Fibroblast of peridontal ligament (primary cell): ENCODE data around the gene TNNC1.

Source experiments
- DNase-seq: peaks from one replicate; pipeline ENCODE4 v3.0.0-alpha.2; 2010; ENCODE audit errors: extremely low read depth

The TNNC1 gene

GRCh38 chr3:52453496-52454249 lies at the start of gene TNNC1:
Gene TNNC1 (minus strand): TSS chr3:52454041. CDS start chr3:52454015, 26 bp downstream.
- DNase-seq: no peak

GRCh38 chr3:52502808-52503350 lies 49.0 kb upstream of the TNNC1 start:
- DNase-seq: no peak

GRCh38 chr3:52502001-52502400 lies 48.2 kb upstream of the TNNC1 start:
- no peak for DNase-seq

- no peak for DNase-seq
These were observed 47.2 kb upstream of the TNNC1 start for GRCh38 chr3:52501046-52501445.

- DNase-seq: peak; percentile 33
These were observed 44.6 kb upstream of the TNNC1 start for GRCh38 chr3:52498137-52499054.

- DNase-seq: peak; percentile 30
These were observed 42.1 kb upstream of the TNNC1 start for GRCh38 chr3:52495777-52496602.

- no peak for DNase-seq
These were observed 41.1 kb upstream of the TNNC1 start, which contains the start of gene STAB1 for GRCh38 chr3:52494886-52495495. Gene STAB1 (plus strand): TSS chr3:52495338. CDS start chr3:52495414, 76 bp downstream.

- DNase-seq: no peak
These were observed 40.6 kb upstream of the TNNC1 start for GRCh38 chr3:52494445-52494844.

GRCh38 chr3:52493232-52494017 lies 39.6 kb upstream of the TNNC1 start:
- no peak for DNase-seq

GRCh38 chr3:52492059-52492458 lies 38.2 kb upstream of the TNNC1 start:
- DNase-seq: no peak

GRCh38 chr3:52490939-52491526 lies 37.2 kb upstream of the TNNC1 start:
- DNase-seq: no peak

GRCh38 chr3:52490035-52490938 lies 36.4 kb upstream of the TNNC1 start:
- no peak for DNase-seq

- no peak for DNase-seq
These were observed 35.6 kb upstream of the TNNC1 start for GRCh38 chr3:52489453-52489852.

GRCh38 chr3:52488746-52489145 lies 34.9 kb upstream of the TNNC1 start:
- no peak for DNase-seq

- no peak for DNase-seq
These were observed 34.2 kb upstream of the TNNC1 start for GRCh38 chr3:52487788-52488691.

GRCh38 chr3:52487050-52487787 lies 33.4 kb upstream of the TNNC1 start:
- no peak for DNase-seq
